ENCODE results near the gene CSF3R.

CSF3R gene

DNA sequence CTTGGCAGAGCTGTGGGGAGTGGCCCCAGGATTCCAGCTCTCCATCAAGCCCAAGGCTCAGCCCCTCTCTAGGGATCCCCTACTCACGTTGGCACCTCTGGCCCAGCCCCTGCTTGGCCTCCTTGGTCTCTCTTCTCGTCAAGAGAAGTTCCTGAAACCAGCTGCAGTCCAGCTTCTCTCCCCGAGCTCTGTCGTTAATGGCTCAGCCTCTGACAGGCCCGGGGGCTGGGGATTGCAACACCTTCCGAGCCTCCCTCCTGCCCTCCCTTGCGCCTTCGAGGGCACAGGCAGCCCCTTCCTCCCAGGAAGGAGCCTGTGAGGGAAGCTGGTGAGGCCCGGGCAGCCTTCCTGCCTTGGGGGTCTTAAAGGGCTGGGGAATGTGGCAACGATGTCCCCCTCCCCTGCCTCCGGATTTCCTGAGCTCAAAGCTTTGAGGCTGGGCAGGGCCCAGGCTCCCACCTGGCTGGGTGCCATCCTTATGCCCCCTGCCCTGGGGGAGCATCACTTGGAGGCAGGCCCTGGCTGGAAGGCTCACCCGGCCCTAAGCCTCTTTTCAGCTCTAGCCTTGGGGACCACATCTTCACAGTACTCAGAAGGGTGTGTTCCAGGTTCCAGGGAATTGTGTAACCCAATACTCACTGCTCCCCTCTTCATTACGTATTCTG lies at the start of gene CSF3R:
TSS of gene CSF3R (minus strand) at position 190 of the 665 bp plus-strand sequence. CDS start 3,417 bp downstream, outside the sequence.
- no peak for DNase-seq (ENCODE audit: low spot score)
- in situ Hi-C loops (cut with MboI; ENCODE audit: low sequenced_read_pairs, unreplicated experiment), result no loop called here
- TF ChIP-seq, protein P1, sequence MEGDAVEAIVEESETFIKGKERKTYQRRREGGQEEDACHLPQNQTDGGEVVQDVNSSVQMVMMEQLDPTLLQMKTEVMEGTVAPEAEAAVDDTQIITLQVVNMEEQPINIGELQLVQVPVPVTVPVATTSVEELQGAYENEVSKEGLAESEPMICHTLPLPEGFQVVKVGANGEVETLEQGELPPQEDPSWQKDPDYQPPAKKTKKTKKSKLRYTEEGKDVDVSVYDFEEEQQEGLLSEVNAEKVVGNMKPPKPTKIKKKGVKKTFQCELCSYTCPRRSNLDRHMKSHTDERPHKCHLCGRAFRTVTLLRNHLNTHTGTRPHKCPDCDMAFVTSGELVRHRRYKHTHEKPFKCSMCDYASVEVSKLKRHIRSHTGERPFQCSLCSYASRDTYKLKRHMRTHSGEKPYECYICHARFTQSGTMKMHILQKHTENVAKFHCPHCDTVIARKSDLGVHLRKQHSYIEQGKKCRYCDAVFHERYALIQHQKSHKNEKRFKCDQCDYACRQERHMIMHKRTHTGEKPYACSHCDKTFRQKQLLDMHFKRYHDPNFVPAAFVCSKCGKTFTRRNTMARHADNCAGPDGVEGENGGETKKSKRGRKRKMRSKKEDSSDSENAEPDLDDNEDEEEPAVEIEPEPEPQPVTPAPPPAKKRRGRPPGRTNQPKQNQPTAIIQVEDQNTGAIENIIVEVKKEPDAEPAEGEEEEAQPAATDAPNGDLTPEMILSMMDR (IDR thresholded peaks at IDR 0.05; ENCODE audit: borderline replicate concordance, control extremely low read depth, extremely low read depth, insufficient read depth, missing control alignments), result no peak

DNA sequence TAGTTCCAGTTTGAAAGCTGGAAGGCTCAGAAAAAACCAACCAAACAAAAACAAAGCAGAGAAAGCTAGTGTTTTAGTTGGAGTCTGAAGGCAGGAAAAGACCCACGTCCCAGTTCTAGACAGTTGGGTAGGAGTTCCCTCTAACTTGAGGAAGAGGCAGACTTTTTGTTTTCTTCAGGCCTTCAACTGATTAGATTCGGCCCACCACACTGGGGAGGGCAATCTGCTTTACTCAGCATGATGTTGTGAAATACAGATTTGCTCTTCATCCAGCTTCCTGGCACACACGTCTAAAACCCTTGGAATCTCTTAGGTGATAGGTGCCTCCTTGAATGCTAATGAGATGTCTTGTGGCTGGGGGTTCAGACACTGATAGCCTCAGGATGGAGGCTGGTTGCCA lies 49.1 kb upstream of the CSF3R start:
- TF ChIP-seq, protein P1 (IDR thresholded peaks at IDR 0.05; ENCODE audit: borderline replicate concordance, control extremely low read depth, extremely low read depth, insufficient read depth, missing control alignments), result no peak
- DNase-seq (ENCODE audit: low spot score), result no peak
- in situ Hi-C loops (cut with MboI; ENCODE audit: low sequenced_read_pairs, unreplicated experiment), result no loop called here

DNA sequence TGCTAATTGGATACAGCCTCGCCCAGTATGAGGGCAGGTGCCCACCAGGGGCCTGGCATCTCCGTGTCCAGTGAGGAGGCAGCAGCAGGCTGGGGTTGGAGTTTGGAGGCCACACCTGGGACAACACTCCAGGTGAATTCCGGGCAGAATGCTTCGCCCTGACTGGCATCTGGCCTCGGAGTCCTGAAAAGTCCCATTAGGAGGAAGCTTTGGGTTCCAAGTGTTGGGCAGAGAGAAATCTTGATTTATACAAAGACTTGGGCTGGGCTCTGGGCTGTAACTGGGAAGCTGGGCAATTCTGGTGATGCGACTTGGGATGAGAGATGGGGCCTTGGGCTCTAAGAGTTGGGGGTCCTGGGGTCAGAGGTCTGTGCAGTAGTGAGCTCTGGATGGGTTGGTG lies 48.1 kb upstream of the CSF3R start:
- in situ Hi-C loops (cut with MboI; ENCODE audit: low sequenced_read_pairs, unreplicated experiment), result no loop called here
- TF ChIP-seq, protein P1 (IDR thresholded peaks at IDR 0.05; ENCODE audit: borderline replicate concordance, control extremely low read depth, extremely low read depth, insufficient read depth, missing control alignments), result no peak
- no peak for DNase-seq (ENCODE audit: low spot score)

DNA sequence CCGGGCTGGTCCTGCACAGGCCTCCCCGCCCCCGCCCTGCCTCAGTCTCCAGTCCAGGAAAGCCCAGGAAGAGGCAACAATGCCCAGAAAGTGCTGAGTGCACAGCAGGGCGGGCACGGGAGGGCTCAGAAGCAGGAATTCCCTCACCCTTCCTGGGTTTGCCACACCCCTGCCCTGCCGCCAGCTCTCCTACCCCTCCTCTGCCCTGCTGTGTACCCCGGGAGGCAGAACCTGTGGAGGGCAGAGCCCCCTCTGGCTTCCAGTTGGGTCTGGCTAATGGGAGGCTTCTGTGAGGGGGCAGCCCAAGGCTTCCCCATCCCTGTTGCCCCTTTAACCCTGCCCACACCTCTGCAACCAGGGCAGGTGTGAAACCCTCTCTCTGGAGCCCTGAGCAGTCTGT lies 47.5 kb upstream of the CSF3R start:
- TF ChIP-seq, protein P1 (IDR thresholded peaks at IDR 0.05; ENCODE audit: borderline replicate concordance, control extremely low read depth, extremely low read depth, insufficient read depth, missing control alignments), result no peak
- DNase-seq (ENCODE audit: low spot score), result no peak
- in situ Hi-C loops (cut with MboI; ENCODE audit: low sequenced_read_pairs, unreplicated experiment), result no loop called here

DNA sequence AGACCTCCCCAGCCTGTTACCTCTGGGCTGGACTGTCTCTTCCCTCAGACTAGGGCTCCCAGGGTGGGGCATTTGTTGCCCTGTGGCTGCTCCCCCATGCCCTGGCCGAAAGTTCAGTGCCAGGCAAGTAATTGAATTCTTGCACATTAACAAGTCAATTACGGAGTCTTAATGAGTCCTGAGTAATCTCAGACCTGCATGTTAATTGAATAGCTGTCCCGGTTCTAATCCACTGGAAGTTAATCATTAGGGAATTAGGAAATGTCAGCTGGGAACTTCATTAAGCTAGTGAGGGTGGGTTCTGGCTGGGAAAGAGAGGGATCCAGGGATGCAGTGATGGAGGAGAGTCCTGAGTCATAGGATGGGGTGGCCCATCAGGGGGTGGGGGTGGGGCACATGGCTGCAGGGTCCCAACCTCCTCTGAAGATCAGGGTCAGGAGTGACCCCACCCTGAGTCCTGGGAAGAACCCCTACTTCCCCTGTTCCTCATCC lies 47.1 kb upstream of the CSF3R start:
- DNase-seq (ENCODE audit: low spot score), result no peak
- in situ Hi-C loops (cut with MboI; ENCODE audit: low sequenced_read_pairs, unreplicated experiment), result no loop called here

DNA sequence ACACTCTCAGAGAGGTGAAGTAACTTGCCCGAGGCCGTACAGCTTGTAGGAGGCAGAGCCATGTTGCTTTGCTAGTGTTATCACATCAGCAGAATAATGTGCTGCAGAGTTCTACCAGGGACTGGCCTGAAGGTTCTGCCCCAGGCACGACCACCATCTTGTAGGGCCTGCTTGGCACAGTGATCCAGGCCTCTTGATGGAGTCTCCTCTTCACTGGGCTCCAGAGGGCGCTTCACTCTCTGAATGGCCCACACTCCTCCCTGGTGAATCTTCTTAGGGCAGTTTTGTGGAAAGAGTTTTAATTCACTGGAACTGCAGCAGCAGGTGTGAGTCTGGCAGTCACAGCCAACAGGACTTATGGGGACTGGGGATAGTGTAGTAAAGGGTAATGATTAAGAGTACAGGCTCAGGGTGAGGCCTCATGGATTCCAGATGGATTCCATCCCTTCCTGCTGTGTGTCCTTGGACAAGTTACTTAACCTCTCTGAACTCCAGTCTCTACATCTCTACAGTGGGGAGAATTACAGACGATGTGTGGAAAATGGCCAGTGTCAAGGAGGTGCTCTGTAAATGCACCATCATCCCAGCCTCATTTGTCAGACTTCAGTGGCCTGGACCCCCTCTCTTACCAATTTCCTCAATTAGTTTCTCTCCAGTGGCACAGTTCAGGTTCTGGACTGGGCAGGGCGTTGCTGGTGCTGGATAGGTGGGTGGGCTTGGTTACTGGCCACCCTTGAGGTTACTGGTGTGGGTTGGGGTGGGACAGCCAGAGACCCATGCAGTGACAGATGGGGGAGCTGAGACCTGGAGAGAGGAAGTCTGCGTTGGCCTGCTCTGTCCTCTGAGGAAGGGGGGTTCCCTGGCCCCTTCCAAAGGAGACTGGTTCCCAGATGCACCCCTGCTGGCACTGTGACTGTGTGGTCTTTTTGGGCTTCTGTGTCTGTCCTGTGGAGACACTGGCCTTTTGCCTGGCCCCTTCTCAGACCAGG lies 45.9 kb upstream of the CSF3R start:
- DNase-seq (ENCODE audit: low spot score), result no peak
- TF ChIP-seq, protein P1 (IDR thresholded peaks at IDR 0.05; ENCODE audit: borderline replicate concordance, control extremely low read depth, extremely low read depth, insufficient read depth, missing control alignments), result no peak
- in situ Hi-C loops (cut with MboI; ENCODE audit: low sequenced_read_pairs, unreplicated experiment), result no loop called here

More for the DNA sequence above, 47.1 kb upstream of the CSF3R start:
- TF ChIP-seq, protein P1 (IDR thresholded peaks at IDR 0.05; ENCODE audit: borderline replicate concordance, control extremely low read depth, extremely low read depth, insufficient read depth, missing control alignments), result no peak

All from GM13976 (cell line).